Uterus (tissue), 4 donors: ENCODE data around the gene THEMIS2. TPM values are rescaled to one million over a fixed set of nuclear protein-coding genes. Genes with fewer than 3 reads are reported as not detected.

Experiments used
- DNase-seq, 2 donors: peaks; one replicate each; pipeline ENCODE4 v3.0.0-alpha.2; 2019 to 2020
- H3K27ac ChIP-seq, 2 donors: fragments of 200-600 bp; sonication (generic); 1 replicate in 1 of 2; 2 replicates in 1 of 2; pipeline ENCODE4 v1.5.1; 2016 to 2018
- H3K27me3 ChIP-seq, 2 donors: fragments of 200-600 bp; sonication (generic); one replicate each; pipeline ENCODE4 v1.5.1; 2018 to 2019; ENCODE audit warnings: control low read depth in 1 of 2
- H3K36me3 ChIP-seq, 2 donors: fragments of 200-600 bp; sonication (generic); one replicate each; pipeline ENCODE4 v1.5.1; 2019; ENCODE audit warnings: control low read depth in 1 of 2
- H3K4me1 ChIP-seq, 2 donors: fragments of 200-600 bp; sonication (generic); one replicate each; pipeline ENCODE4 v1.5.1; 2018 to 2019; ENCODE audit warnings: control low read depth in 1 of 2
- H3K4me3 ChIP-seq, 2 donors: fragments of 200-600 bp; sonication (generic); 1 replicate in 1 of 2; 2 replicates in 1 of 2; pipeline ENCODE4 v1.5.1; 2018 to 2019; ENCODE audit warnings: mild to moderate bottlenecking in 1 of 2
- H3K9me3 ChIP-seq, 2 donors: fragments of 200-600 bp; sonication (generic); one replicate each; pipeline ENCODE4 v1.5.1; 2019; ENCODE audit warnings: control low read depth in 1 of 2
- POLR2A ChIP-seq, 2 donors: fragments of 450-650 bp; IDR thresholded peaks; one replicate each; pipeline ENCODE4 v1.6.1; 2016; ENCODE audit warnings: antibody characterized with exemption in 2 of 2, mild to moderate bottlenecking in 1 of 2, moderate library complexity in 1 of 2
- intact Hi-C: fragments of 100-400 bp; cut with DNase I; formaldehyde crosslinking; loops from one replicate; pipeline ENCODE4 v1.15.1; 2023; ENCODE audit warnings: low total_unique reads
- total RNA-seq, 4 donors: library from RNA; depleted of rRNA in 3 of 4; stranded (reverse); fragments of >200 nt in 3 of 4; gene quantifications; one replicate each; pipeline versions ENCODE4 v1.1.0 to v1.2.4, GENCODE V29; 2014 to 2023
- TF ChIP-seq, protein P1 (sequence below), 4 experiments: fragments of 200-600 bp in 2 of 4; fragments of 450-650 bp in 2 of 4; sonication (generic) in 2 of 4; IDR thresholded peaks; one replicate each; pipeline ENCODE4 v1.5.1; 2016 to 2019; ENCODE audit warnings: antibody characterized with exemption in 4 of 4, mild to moderate bottlenecking in 2 of 4, moderate library complexity in 1 of 4
- donor health status: DM: yes; HTN: yes; CAD: no.

Gene THEMIS2
- total RNA-seq, 4 donors from 2014 or later, result 5.1 to 28.9 (median 15.8) TPM

DNA sequence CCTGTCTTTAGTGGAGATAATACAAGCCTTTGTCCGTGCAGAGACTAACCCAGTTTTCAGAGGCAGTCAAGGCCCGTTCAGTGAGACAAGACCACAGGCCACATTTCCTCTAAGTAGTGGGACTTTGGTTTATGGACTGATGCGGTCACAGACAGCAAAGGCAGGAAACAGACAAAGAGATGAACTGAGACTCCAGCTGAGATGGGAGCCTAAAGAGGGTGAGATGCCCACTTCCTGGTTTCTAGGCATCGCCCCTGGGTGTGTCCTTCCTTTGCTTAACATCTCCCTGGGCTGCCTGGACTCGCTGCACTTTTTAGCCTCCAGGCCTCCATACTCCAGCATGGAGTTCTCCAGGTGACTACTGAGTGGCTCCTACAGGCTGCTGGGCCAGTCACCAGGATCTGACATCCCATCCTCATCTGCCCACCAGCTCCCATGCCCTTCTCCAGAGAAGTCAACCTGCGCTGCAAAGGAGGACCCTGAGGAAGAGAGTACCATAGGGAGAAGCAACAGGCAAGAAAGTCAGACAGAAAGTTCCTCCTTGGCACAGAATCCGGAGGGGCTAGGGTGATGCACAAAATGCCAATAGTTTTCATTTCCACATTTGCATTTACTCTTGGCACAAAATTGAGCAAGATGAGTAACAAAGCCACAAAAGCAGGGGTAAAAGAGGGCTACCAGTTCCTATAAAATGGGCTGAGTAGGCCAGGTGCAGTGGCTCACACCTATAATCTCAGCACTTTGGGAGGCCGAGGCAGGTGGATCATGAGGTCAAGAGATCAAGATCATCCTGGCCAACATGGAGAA, 15.1 kb downstream of the THEMIS2 start:
- no peaks in the 10 kb centered on the region for H3K9me3 ChIP-seq
- intact Hi-C loops, result no loop called here
- no peak overlapping the region for H3K27ac ChIP-seq
- no peaks in the 10 kb centered on the region for H3K4me1 ChIP-seq
- TF ChIP-seq, protein P1, sequence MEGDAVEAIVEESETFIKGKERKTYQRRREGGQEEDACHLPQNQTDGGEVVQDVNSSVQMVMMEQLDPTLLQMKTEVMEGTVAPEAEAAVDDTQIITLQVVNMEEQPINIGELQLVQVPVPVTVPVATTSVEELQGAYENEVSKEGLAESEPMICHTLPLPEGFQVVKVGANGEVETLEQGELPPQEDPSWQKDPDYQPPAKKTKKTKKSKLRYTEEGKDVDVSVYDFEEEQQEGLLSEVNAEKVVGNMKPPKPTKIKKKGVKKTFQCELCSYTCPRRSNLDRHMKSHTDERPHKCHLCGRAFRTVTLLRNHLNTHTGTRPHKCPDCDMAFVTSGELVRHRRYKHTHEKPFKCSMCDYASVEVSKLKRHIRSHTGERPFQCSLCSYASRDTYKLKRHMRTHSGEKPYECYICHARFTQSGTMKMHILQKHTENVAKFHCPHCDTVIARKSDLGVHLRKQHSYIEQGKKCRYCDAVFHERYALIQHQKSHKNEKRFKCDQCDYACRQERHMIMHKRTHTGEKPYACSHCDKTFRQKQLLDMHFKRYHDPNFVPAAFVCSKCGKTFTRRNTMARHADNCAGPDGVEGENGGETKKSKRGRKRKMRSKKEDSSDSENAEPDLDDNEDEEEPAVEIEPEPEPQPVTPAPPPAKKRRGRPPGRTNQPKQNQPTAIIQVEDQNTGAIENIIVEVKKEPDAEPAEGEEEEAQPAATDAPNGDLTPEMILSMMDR (IDR thresholded peaks at IDR 0.05), result no peak
- H3K4me3 ChIP-seq, result no peak overlapping the region
- DNase-seq, result no peak
- H3K27me3 ChIP-seq, result no peaks in the 10 kb centered on the region
- H3K36me3 ChIP-seq, result no peaks in the 10 kb centered on the region

DNA sequence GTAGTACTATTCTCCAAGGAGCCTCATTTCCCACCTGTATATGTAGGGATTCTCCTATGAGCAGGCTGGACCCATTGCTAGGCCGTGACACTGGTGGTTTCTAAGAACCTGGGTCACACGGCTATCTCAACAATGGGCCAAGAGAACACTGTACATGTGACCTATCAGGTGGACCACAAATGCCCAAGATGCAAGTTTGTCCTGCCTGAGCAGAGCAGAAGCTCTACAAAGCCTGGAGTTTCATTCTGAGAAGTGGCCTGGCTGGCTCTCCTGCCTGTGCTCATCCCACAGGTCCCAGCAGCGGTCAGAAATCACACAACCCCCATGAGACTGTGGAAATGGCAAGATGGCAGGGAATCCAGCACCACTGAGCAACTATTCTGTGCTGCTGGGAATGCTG, 17.2 kb downstream of the THEMIS2 start:
- Histone ChIP-seq H3K4me3 (no peak overlapping the region), H3K27ac (no peak overlapping the region), H3K9me3 (no peaks in the 10 kb centered on the region), H3K36me3 (no peaks in the 10 kb centered on the region), H3K4me1 (no peaks in the 10 kb centered on the region), H3K27me3 (no peaks in the 10 kb centered on the region)
- intact Hi-C loops, result no loop called here
- TF ChIP-seq, protein P1 (IDR thresholded peaks at IDR 0.05), result no peak
- TF ChIP-seq POLR2A (IDR thresholded peaks at IDR 0.05), result no peak
- DNase-seq, result no peak

GRCh38 chr1:27891196-27891889, 19.0 kb downstream of the THEMIS2 start:
- H3K9me3 ChIP-seq, result no peaks in the 10 kb centered on the region
- no peaks in the 10 kb centered on the region for H3K27me3 ChIP-seq
- no peak overlapping the region for H3K4me3 ChIP-seq
- H3K27ac ChIP-seq, result no peak overlapping the region
- TF ChIP-seq POLR2A (IDR thresholded peaks at IDR 0.05), result no peak
- TF ChIP-seq, protein P1 (IDR thresholded peaks at IDR 0.05), result no peak
- H3K4me1 ChIP-seq, result no peaks in the 10 kb centered on the region
- no peak for DNase-seq
- H3K36me3 ChIP-seq, result no peaks in the 10 kb centered on the region
- intact Hi-C loops, result no loop called here

- Histone ChIP-seq H3K27ac (no peak overlapping the region), H3K36me3 (no peaks in the 10 kb centered on the region), H3K4me1 (no peaks in the 10 kb centered on the region), H3K4me3 (no peak overlapping the region), H3K27me3 (no peaks in the 10 kb centered on the region), H3K9me3 (no peaks in the 10 kb centered on the region)
- DNase-seq, result no peak
- TF ChIP-seq POLR2A (IDR thresholded peaks at IDR 0.05), result no peak
- TF ChIP-seq, protein P1 (IDR thresholded peaks at IDR 0.05), result no peak
- intact Hi-C loops, result no loop called here
These were observed 22.2 kb downstream of the THEMIS2 start for GRCh38 chr1:27894521-27894920.

- Histone ChIP-seq H3K9me3 (no peaks in the 10 kb centered on the region), H3K4me3 (no peak overlapping the region), H3K27me3 (no peaks in the 10 kb centered on the region), H3K27ac (no peak overlapping the region), H3K36me3 (no peaks in the 10 kb centered on the region), H3K4me1 (no peaks in the 10 kb centered on the region)
- intact Hi-C loops, result no loop called here
- TF ChIP-seq POLR2A (IDR thresholded peaks at IDR 0.05), result no peak
- TF ChIP-seq, protein P1 (IDR thresholded peaks at IDR 0.05), result no peak
- DNase-seq, result no peak
These were observed 34.4 kb downstream of the THEMIS2 start for GRCh38 chr1:27906759-27907158.
